NCI-H748 treated with DMSO at 0.1 percent for 48 hours (cell line): ENCODE measurements around the gene TMEM132E.

Experiments
- DNase-seq: peaks from one replicate; lab custom pipeline; 2025; lab: John Stamatoyannopoulos, UW

Gene TMEM132E

DNA sequence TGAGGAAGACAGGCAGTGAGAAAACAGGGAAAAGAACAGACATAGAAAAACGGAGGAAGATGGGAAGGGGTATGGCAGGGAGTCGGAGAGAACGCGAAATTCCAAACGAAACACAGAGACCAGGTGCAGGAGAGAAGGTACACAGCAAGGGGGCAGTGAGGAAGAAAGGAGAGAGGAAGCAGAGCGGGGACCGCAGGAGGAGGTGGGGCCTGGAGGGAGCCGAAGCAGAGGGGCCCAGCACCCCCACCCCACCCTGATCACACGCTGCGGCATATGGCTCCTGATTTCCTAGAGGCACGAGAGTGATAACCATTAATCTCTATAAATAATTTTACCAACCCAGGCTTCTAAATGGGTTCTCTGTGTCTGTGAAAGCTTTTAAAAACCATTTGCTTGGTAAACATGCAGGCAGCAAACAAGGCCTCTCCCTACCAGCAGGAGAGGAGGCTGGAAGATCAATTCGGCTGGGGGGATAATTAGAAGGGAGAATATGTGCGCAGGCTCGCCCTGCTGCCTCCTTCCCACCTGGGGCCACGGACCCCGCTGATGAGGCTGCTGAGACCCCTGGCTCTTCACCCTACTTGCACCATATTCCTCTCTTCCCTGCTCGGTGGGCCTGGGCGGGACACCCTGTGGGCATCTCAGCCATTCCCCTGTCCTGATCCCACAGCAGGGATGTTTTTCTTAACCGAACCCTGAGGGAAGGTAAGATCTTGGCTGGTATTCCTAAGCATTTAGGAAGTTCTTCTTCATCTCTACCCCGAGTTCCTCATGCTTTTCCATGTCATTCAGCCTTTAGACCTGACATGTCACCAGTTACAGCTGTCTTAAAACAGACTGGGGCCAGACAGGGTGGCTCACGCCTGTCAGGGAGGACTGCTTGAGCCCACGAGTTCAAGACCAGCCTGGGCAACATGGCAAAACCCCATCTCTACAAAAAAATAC, 86.7 kb downstream of the TMEM132E start:
- no peak for DNase-seq

DNA sequence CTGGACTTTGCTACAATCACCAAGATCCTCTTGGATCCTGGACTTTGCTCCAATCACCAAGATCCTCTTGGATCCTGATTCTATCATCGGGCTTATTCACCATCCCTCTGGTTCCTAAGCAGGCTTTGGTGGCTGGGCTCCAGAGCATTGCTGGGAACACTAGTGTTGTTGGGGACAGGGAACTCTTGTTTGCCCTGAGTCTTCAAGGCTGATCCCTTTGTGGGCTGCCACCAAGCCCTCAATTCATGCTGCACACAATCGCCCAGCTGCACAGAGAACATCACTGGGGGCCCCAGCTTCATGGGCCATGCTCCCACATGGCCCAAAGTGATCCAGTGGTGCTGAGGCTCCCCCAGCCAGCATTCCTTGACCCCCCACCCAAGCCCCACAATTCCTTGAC, 88.3 kb downstream of the TMEM132E start:
- DNase-seq = no peak

DNA sequence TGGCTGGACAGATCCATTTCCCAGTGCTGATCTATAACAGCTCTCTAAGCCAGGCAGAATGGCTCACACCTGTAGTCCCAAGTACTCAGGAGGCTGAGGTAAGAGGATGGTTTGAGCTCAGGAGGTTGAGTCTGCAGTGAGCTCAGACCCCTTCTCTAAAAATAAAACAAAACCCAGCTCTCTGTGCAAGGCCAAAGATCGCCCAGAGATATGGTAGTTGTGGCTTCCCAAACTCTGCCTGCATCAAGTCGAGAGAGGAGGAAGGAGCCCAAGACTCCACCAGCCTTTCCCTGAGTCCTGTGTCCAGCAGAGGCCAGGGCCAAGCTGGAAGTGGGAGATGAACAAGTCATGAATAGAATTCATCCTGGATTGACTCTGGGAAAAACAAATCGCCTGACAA, 88.8 kb downstream of the TMEM132E start:
- DNase-seq = no peak

DNA sequence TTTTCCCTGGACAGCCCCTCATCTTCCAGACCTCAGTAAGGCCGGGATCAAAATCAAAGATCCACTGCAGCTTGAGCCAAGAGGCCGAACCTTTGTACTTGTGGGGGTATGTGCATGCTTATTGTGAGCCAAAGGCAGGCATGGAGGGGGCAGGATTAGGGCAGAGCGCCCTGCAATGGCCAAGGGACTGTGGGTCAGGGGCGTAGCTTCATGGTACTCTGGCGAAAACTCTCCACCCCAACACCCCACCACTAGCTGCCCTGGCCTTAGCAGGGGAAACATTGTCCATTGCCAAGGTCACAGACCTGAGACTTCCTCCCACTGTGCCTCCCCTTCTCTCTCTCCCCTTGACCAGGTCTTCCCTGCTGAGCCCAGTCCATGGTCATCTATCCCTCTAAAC, 90.1 kb downstream of the TMEM132E start:
- DNase-seq = no peak

DNA sequence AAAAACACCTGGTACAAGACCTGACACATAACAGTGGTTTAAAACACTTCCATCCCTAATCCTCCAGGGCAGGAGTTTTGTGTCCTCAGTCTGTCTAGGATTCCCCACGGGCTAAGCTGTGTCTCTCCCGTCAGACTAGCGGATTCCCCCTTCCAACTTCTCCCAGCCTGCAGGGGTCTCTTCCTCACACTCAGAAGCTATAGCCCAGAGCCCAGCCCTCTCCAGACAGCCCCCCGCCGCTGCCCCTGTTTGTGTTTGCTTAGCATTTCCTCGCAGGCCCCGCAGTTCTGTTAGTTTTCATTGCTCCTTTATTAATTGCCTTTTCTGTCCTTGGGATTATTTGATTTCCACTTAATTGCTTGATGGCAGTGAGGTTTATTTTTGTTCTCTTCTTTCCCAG, 91.2 kb downstream of the TMEM132E start:
- DNase-seq = no peak

DNA sequence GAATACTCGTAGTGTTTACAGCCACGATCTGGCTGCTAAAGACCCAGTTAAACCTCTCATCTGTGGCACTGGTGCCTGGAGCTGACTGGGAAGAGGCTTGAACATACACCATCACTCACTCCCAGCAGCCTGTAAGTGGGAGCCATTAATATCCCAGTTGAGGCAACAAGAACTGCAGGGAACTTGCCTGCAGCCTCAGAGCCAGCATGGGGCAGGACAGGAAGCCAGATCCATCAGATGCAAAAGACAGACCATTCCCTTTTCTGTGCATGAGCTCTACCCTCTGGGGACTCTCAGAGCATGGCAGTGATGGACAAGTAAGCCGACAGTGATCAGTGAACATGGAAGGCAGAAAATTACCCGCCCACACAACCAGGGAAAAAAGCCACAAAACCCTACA, 91.8 kb downstream of the TMEM132E start:
- no peak for DNase-seq

DNA sequence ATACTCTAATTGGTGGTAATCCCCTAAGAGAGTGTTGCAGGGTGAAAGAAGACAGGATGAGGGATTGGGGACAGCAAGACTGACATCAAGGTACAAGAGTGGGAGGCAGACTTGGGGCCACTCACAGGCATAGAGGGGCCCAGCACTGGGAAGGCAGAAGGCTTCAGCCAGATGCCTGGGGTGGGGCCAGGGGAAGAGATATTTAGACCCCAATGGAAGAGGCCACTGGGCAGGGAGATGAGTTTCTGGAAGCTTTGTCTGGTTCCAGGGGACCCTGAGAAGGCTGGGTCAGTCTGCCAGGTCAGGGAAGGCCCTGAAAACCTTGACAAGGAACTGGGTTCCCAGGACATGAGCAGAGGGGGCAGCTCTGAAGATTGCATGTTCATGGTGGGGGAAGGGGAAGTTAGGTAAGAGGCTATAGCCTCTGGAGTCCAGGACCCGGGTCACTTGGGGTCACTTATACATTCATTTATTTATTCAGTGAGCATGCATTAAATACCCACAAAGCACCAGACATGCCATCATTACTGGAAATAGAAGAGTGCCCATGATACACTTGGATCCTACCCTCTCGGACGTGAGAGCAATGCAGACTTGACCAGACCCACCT, 92.9 kb downstream of the TMEM132E start:
- DNase-seq = no peak

DNA sequence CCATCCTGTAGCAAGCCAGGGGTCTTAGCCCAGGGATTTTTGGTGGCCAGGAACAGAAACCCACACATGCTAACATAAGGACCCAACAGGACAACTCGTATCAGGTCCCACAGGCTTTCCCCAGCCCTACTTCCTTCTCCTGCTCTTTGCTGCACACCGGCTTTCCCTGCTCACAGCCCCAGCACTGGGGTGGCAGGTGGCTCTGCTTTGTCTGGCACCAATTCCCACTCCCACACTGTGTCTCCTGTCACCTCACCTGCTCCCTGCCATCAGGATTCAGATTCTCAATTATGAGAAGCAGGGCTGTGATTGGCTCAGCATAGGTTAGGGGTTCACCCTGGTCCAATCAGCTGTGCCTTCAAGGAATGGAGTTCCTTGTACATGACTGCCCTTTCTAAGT, 94.1 kb downstream of the TMEM132E start:
- DNase-seq = no peak

DNA sequence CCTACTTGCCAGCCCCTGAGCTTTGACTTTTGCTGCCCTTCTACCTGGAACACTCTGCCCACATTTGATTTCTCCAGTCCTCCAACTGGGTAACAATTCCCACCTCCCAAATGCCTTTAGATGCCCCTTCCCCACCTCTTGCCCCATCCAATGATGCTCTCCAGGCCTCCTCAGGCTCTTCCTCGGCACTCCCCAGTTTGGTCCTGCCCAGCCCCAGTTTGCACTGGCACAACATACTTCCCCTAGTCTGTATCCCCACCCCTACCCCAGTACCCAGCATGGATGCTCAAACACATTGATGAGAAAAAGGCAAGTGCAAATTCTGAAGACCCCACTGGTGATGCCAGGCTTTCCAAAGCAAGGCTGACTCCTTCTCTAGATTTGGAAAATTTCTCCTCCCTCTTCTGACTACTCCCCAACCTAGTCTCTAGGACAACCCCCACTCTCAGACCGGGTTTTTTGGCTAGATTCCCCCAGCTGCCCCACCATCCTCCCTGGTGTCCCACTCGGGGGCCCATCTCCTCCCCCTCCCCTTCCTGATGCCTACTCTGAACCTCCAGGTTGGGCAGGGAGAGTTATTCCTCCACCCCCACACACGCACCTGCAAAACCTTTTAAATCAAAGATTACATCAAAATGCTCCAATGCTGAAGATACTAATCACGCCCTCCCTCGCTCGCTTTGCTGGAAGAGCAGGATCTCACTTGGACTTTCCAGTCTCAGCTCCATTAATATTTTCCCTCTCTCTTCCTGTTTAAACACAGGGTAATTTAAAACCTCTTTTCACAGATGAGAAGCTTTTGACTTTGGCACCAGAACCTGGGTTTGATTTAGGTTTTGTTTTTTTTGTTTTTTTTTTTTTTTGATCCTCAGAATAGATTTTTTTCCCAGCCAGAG, 94.9 kb downstream of the TMEM132E start:
- no peak for DNase-seq

DNA sequence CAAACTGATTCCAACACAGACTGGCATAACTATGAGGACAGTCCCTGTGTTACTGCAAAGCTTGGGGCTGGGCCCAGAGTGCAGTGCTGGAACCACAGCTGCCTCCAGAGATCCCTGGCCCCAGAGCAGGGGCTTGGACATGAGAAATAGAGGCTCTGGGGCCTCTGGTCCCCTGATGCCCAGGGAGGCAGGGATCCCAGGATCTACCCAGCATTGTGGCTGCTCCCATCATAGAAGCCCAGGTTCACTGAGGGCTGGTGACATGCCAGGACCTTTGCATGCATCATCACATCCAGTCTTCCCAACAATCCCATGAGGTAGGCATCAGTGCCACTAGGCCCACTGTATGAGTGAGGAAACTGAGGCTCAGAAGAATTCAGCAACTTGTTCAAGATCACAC, 95.8 kb downstream of the TMEM132E start:
- DNase-seq = no peak

DNA sequence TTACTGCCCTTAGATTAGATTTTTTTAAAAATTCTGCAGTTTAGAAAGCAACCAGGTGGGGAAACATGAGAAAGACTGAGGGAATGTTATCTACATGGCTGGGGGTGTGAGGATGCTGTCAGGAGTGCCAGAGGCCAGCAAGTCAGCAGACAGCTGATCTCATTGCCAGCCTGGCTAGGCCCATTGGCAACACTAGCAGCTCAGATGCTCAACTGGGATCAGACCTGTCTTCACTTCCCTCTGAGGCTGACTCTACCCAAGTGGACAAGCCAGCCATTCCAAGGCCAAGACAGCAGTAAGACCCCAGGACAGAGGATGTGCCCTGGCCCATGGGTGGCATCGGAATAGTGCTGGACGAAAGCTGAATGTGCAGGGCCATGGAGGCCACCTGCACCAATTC, 96.2 kb downstream of the TMEM132E start:
- DNase-seq = no peak

DNA sequence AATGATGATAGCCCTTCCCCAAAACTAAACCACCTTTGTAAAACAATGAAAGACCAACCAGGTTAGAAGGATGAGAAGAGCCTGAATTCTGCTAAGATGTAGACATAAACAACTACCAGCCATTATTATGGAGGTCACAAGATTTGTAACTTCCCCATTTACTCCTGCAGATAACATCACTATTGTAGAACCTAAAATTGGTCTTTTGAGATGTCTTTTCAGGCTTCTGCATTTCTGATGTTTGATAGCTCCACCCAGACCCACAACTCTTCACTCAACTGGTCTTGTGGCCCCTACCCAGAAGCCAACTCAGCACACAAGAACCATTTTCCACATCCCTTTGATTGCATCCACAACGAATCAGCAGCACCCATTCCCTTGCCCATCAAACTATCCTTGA, 100.8 kb downstream of the TMEM132E start:
- DNase-seq = no peak

DNA sequence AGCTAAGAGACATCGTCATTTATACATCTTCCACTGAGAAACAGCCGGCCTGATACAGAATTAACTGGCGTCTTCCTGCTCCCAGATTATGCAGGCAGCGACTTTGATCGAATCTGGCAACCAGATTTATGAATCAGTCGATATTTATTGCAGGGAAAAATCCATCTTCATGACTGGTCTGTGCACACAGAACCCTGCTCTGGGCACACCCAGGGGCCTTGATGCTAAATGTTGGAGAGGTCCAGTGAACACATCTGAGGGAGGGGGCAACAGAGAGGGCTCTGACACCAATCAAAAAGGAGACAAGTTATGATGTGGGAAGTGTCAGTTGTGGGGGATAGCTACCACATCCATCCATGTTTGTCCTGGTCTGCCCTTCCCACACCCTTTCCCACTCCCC, 102.9 kb downstream of the TMEM132E start:
- no peak for DNase-seq

DNA sequence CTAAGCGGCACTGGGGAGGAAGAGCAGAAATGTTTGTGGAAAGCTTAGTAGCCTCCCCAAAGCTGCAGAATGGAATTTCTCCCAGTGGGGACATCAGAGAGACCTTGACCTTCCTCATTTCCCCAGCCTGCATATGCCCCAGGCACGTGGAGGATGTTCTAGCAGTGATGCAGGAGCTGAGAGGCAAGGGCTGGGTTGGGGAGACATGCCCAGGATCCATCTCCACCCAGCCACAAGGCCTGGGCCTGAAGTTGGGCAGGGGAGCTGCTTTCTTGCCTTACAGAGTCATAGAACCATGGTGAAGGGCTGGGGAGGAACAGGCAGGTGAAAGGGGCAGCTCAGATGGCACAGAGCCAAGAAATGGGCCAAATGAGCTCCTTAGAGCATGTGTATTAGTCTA, 104.0 kb downstream of the TMEM132E start:
- no peak for DNase-seq
